ENCODE data around the gene ALAS1. TPM values are rescaled to one million over a fixed set of nuclear protein-coding genes. Genes with fewer than 3 reads are reported as not detected.

The ALAS1 gene
- total and polyA plus RNA-seq, 10 donors, result 13.0 to 40.8 (median 32.8) TPM

- no peak for TF ChIP-seq POLR2AphosphoS5 (IDR thresholded peaks at IDR 0.05)
- no peak for TF ChIP-seq POLR2A (IDR thresholded peaks at IDR 0.05)
- no peak for TF ChIP-seq CTCF (IDR thresholded peaks at IDR 0.05 in 8 of 11, conservative IDR thresholded peaks at IDR 0.05 in 3 of 11)
- Histone ChIP-seq H3K36me3 (no peaks in the 10 kb centered on the region), H3K9me3 (no peaks in the 10 kb centered on the region), H3K27me3 (replicated peaks in 1 of 7) (no peaks in the 10 kb centered on the region), H3K4me3 (no peak overlapping the region), H3K27ac (no peak overlapping the region), H3K4me1 (peaks cover 0 to 8% (median 5%) of the 10 kb centered on the region in 6 donors)
- WGBS, 5 donors, result 88 to 92% (median 91%) methylated on average over 3 of the region's 3 CpGs
- intact Hi-C loops (cut with DNase I; ENCODE audit: low total_unique reads), result no loop called here
- DNase-seq, result peak; percentile 23
Observed at GRCh38 chr3:52171514-52172261, 26.3 kb upstream of the ALAS1 start.

GRCh38 chr3:52172262-52172757, 25.6 kb upstream of the ALAS1 start:
- intact Hi-C loops (cut with DNase I; ENCODE audit: low total_unique reads), result no loop called here
- Histone ChIP-seq H3K9me3 (no peaks in the 10 kb centered on the region), H3K4me3 (no peak overlapping the region), H3K27me3 (replicated peaks in 1 of 7) (no peaks in the 10 kb centered on the region), H3K27ac (no peak overlapping the region), H3K36me3 (no peaks in the 10 kb centered on the region), H3K4me1 (peaks cover 4 to 15% (median 12%) of the 10 kb centered on the region in 6 donors)
- WGBS, 5 donors, result 89 to 96% (median 94%) methylated on average over 3 to 5 of the region's 5 CpGs
- peak; percentile 36 for DNase-seq
- no peak for TF ChIP-seq POLR2A (IDR thresholded peaks at IDR 0.05)
- no peak for TF ChIP-seq POLR2AphosphoS5 (IDR thresholded peaks at IDR 0.05)
- no peak for TF ChIP-seq CTCF (IDR thresholded peaks at IDR 0.05 in 8 of 11, conservative IDR thresholded peaks at IDR 0.05 in 3 of 11)

- H3K9me3 ChIP-seq, result no peaks in the 10 kb centered on the region
- H3K4me1 ChIP-seq, result peaks cover 4 to 21% (median 15%) of the 10 kb centered on the region in 6 donors
- peak; percentile 47 for DNase-seq
- 77 to 100% (median 94%) methylated on average over 1 of the region's 1 CpG for WGBS, 5 donors
- H3K27me3 ChIP-seq (replicated peaks in 1 of 7), result no peaks in the 10 kb centered on the region
- intact Hi-C loops (cut with DNase I; ENCODE audit: low total_unique reads), result no loop called here
- no peaks in the 10 kb centered on the region for H3K36me3 ChIP-seq
- H3K27ac ChIP-seq, result no peak overlapping the region
- TF ChIP-seq CTCF (IDR thresholded peaks at IDR 0.05 in 8 of 11, conservative IDR thresholded peaks at IDR 0.05 in 3 of 11) (no peak), POLR2A (IDR thresholded peaks at IDR 0.05) (no peak), POLR2AphosphoS5 (IDR thresholded peaks at IDR 0.05) (no peak)
- H3K4me3 ChIP-seq, result no peak overlapping the region
Observed at GRCh38 chr3:52173101-52173500, 24.9 kb upstream of the ALAS1 start.

- 77 to 85% (median 79%) methylated on average over 9 of the region's 9 CpGs for WGBS, 5 donors
- peak; percentile 47 for DNase-seq
Observed at GRCh38 chr3:52174896-52175295, 23.1 kb upstream of the ALAS1 start.

More at GRCh38 chr3:52174896-52175295, 23.1 kb upstream of the ALAS1 start:
- no peaks in the 10 kb centered on the region for H3K9me3 ChIP-seq
- intact Hi-C loops (cut with DNase I; ENCODE audit: low total_unique reads), result no loop called here
- H3K4me3 ChIP-seq, result no peak overlapping the region
- TF ChIP-seq CTCF (IDR thresholded peaks at IDR 0.05 in 8 of 11, conservative IDR thresholded peaks at IDR 0.05 in 3 of 11) (no peak), POLR2A (IDR thresholded peaks at IDR 0.05) (no peak)
- no peaks in the 10 kb centered on the region for H3K27me3 ChIP-seq (replicated peaks in 1 of 7)
- H3K4me1 ChIP-seq, result peaks cover 4 to 23% (median 15%) of the 10 kb centered on the region in 6 donors
- H3K27ac ChIP-seq, result no peak overlapping the region
- no peaks in the 10 kb centered on the region for H3K36me3 ChIP-seq

Data from spleen (tissue), 11 donors.